Caki2 (cell line): ENCODE data around the gene OPN1MW2. TPM values are rescaled to one million over a fixed set of nuclear protein-coding genes. Genes with fewer than 3 reads are reported as not detected.
"Not testable (repeated sequence)": the region's sequence is repeated elsewhere in the genome, so short reads cannot be mapped to it uniquely, and the experiment has no call there.

Source experiments
- DNase-seq: peaks from one replicate; pipeline ENCODE4 v3.0.0-alpha.2; 2015; ENCODE audit warnings: low read depth
- in situ Hi-C: cut with HindIII; loops from 2 replicates; pipeline ENCODE4 v1.10.0; 2016; ENCODE audit warnings: low sequenced_read_pairs, low pct_unique_long_range_greater_than_20kb, mixed read lengths
- total RNA-seq: library from RNA; depleted of rRNA; stranded (reverse); fragments of >200 nt; shearing (Covaris generic); gene quantifications from 2 replicates; pipeline ENCODE4 v1.2.3, GENCODE V29; 2014; ENCODE audit warnings: low replicate concordance; rRNA removed

Gene OPN1MW2
- total RNA-seq, 1 experiment from 2014 or later = not detected

GRCh38 chrX:154248076-154248475 lies 28.5 kb downstream of the OPN1MW2 start:
- in situ Hi-C loops = not testable (repeated sequence)

GRCh38 chrX:154257282-154257681 lies 37.7 kb downstream of the OPN1MW2 start, which contains the start of gene OPN1MW3:
OPN1MW3 (plus strand) TSS chrX:154257582; CDS start chrX:154257620, 38 bp downstream.
- in situ Hi-C loops, DNase-seq: not testable (repeated sequence)

More at GRCh38 chrX:154248076-154248475, 28.5 kb downstream of the OPN1MW2 start:
- not testable (repeated sequence) for DNase-seq

GRCh38 chrX:154258711-154259110 lies 39.2 kb downstream of the OPN1MW2 start:
- in situ Hi-C loops, DNase-seq: not testable (repeated sequence)

GRCh38 chrX:154263072-154263471 lies 43.5 kb downstream of the OPN1MW2 start:
- in situ Hi-C loops = not testable (repeated sequence)

GRCh38 chrX:154269245-154269644 lies 49.7 kb downstream of the OPN1MW2 start:
- DNase-seq, in situ Hi-C loops: not testable (repeated sequence)

More at GRCh38 chrX:154263072-154263471, 43.5 kb downstream of the OPN1MW2 start:
- not testable (repeated sequence) for DNase-seq

Other genes starting within 250 kb of the OPN1MW2 start
- 9.5 and 10.1 TPM in 2 replicates for gene HCFC1, start 247.9 kb upstream of the OPN1MW2 start, total RNA-seq
- gene TMEM187, start 247.0 kb upstream of the OPN1MW2 start, total RNA-seq = 5.7 and 16.6 TPM in 2 replicates
- 116 and 131 TPM in 2 replicates for gene IRAK1, start 199.9 kb upstream of the OPN1MW2 start, total RNA-seq
- gene MECP2, start 122.0 kb upstream of the OPN1MW2 start, total RNA-seq = 20.9 and 26.7 TPM in 2 replicates
- not detected in 2 replicates for gene OPN1LW, start 75.5 kb upstream of the OPN1MW2 start, total RNA-seq
- not detected in 2 replicates for gene OPN1MW, start 37.2 kb upstream of the OPN1MW2 start, total RNA-seq
- not detected in 2 replicates for gene OPN1MW3, start 37.8 kb downstream of the OPN1MW2 start, total RNA-seq
- not detected in 2 replicates for gene TEX28, start 75.4 kb downstream of the OPN1MW2 start, total RNA-seq
- gene TKTL1, start 76.0 kb downstream of the OPN1MW2 start, total RNA-seq = 0.37 and 0.64 TPM in 2 replicates
- 1,120 and 1,164 TPM in 2 replicates for gene FLNA, start 154.9 kb downstream of the OPN1MW2 start, total RNA-seq
- gene EMD, start 159.5 kb downstream of the OPN1MW2 start, total RNA-seq = 32.0 and 48.7 TPM in 2 replicates
- gene RPL10, start 178.6 kb downstream of the OPN1MW2 start, total RNA-seq = 2,876 and 3,155 TPM in 2 replicates
- 40.3 and 46.1 TPM in 2 replicates for gene DNASE1L1, start 189.5 kb downstream of the OPN1MW2 start, total RNA-seq
- 38.4 and 68.0 TPM in 2 replicates for gene TAFAZZIN, start 191.8 kb downstream of the OPN1MW2 start, total RNA-seq
- gene ATP6AP1, start 208.9 kb downstream of the OPN1MW2 start, total RNA-seq = 29.2 and 46.6 TPM in 2 replicates
- 58.6 and 91.2 TPM in 2 replicates for gene GDI1, start 217.4 kb downstream of the OPN1MW2 start, total RNA-seq
- gene FAM50A, start 224.4 kb downstream of the OPN1MW2 start, total RNA-seq = 62.3 and 77.1 TPM in 2 replicates
- gene PLXNA3, start 238.5 kb downstream of the OPN1MW2 start, total RNA-seq = 2.2 and 2.7 TPM in 2 replicates